GM21367 (cell line): Measurements from ENCODE around the gene AKAP13.
"Not testable (repeated sequence)": the region's sequence is repeated elsewhere in the genome, so short reads cannot be mapped to it uniquely, and the experiment has no call there.

Experiments used
- ATAC-seq: cut with Tn5 transposase; IDR thresholded peaks from one replicate; pipeline ENCODE4 v1.9.1; 2021; ENCODE audit not compliant: unreplicated experiment

Gene AKAP13

DNA sequence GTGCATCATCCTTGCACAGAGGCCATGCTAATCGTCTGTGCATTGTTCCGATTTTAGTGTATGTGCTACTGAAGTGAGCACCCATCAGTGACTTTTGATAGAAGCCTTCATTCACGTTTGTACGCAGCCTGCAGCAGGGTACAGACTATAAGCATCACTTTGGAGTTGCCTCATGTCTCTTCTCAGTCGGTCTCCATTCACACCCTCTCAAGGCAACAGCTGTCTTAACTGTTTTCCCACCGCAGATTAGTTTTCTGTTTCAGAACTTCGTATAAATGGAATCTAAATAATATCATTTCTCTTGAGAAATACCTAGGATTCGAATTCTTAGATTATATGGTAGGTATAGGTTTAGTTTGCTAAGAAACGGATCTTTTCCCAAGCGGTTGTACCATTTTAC, 271.1 kb downstream of the AKAP13 start:
- ATAC-seq, result no peak

DNA sequence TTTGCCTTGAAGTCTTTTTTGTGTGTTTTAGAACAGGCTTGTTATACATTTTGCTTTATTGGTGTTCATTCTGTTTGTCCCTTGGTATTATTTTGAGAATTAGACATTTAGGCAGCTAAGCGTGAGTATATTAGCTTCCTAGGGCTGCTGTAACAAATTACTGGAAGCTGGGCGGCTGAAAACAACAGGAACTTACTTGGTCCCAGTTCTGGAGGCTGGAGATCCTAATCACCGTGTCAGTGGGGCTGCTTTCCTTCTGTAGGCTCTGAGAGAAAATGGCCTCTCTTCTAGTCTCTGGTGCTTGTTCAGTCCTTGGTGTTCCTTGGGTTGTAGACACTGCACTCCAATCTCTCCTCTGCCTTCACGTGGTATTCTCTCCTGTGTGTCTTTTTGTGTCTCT, 272.1 kb downstream of the AKAP13 start:
- no peak for ATAC-seq

DNA sequence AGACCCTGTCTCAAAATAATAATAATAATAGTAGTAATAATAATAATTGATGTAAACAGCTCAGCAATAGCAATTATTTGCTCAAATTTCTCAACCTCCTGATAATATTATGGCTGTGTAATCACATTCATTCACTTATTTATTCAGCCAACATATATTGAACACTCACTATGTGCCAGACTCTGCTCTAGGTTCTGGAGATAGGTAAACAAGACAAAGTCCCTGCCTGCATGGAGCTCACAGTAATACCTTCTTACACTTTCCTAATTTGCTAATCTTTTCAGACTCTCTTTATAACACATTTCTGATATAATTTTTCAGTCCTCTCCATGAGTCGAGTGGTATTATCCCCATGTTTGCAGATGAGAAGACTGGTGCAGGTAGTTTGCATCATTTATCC, 276.7 kb downstream of the AKAP13 start:
- ATAC-seq, result no peak

- no peak for ATAC-seq
Measured at GRCh38 chr15:85658816-85659215, 278.4 kb downstream of the AKAP13 start.

DNA sequence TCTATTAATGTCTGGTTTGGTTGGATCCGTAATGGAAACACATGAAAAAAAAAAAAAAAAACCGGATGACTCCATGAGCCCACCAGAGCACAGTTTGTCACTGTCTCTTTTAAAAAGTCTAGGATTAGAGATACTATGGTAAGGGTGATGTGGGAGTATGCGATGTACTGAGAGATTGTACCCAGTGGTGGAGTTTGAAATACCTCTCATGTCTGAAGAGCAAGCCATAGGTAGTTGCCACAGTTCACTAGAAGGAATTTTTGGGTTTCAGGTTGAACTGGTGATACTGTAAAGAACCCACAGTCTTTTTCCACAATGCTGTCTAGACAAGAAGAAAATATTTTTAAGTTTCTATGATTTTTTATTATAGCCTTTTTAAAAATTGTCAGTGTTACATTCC, 281.5 kb downstream of the AKAP13 start:
- no peak for ATAC-seq

GRCh38 chr15:85665677-85666076, 285.3 kb downstream of the AKAP13 start:
- not testable (repeated sequence) for ATAC-seq

DNA sequence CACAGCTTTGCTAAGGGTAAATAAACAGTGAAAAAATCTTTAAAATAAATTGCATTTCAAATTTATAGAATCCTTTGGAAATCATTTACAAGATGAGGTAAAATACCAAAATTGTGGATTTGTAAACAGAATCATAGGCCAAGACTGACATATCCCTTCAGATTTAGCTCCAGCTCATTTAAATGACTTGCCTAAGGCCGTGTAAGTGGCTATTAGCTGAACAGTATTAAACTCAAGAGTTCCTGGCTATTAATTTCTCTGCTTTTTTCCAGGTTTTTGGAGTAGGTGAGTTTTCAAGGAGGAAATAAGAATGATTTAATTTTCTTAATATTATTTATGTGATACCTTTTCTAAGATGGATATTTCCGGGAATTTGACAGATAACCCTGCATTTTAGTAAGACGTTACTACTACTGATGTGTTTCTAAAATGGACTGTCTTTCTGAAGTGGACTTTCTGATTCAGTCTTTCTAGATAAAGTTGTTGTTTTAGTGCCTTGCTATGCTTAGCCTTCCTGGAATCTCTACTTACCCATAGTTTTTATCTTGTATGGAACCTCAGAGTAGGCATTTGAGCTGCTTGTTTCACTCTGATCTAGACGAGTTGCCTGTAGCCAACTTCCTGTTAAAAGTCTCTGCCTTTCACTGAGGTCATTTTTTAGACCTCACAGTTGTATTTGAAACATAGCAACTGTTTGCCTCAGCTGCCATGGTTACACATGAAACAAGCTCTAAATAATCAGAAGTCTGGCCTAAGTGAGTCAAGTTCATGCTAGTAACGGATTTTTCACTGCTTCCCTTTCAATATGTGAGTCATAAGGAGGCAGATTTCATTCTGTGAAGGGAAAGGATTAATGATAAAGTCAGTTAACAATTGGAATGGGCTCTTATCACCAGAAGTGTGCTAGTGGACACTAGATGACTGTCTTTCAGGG, 287.4 kb downstream of the AKAP13 start:
- ATAC-seq, result peak; percentile 92

GRCh38 chr15:85671156-85671555, 290.8 kb downstream of the AKAP13 start:
- no peak for ATAC-seq

DNA sequence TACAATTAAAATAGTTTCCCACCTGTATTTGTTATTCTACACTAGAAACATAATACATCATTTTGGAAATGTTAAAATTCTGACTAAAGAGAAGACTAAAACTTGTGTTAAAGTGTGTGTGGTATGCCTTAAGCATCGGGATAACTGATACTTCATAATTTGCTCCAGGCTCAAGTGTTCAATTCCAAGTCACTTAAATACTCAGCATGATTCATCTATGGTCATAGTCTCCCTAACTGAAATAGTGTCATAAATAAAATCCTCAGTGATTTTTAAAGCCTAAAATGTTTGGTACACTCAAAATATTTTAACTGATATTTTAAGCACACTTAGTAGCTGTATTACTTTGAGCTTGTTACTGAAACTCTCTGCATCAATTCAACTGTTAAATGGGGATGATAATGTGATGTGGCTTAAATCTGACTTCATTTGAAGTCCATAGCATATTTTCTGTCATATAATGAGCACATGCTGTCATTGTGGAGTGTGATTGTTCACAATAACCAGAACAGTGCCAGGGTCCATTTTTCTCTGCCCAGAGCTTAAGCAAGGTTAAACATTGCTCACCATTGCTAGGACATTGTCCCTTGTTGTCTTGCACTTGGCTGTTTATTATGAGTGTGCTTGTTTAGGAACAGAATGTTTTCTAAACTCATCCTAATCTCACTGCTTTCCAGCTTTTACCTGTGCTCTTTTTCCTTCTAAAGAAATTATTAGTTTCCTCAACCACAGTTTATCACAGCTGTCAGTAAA, 292.1 kb downstream of the AKAP13 start:
- no peak for ATAC-seq

DNA sequence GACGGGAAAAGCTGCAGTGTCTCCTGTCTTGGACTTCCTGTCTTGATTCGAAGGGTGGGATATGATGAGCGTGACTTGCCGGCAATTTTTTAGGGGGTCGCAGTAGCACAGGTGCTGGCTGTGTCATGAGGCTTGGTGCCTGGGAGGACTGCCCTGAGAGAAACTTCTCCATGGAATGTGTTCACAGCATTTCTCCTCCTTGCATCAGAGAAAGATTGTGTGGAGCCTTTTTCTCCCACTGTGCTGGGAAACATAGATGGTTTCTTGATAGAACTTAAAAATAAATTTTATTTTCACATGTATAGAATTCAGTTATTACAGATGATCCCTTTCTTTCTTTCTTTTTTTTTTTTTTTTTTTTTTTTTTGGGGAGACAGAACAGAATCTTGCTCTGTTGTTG, 292.9 kb downstream of the AKAP13 start:
- ATAC-seq, result no peak

- no peak for ATAC-seq
Measured at GRCh38 chr15:85676342-85677098, 296.1 kb downstream of the AKAP13 start.

DNA sequence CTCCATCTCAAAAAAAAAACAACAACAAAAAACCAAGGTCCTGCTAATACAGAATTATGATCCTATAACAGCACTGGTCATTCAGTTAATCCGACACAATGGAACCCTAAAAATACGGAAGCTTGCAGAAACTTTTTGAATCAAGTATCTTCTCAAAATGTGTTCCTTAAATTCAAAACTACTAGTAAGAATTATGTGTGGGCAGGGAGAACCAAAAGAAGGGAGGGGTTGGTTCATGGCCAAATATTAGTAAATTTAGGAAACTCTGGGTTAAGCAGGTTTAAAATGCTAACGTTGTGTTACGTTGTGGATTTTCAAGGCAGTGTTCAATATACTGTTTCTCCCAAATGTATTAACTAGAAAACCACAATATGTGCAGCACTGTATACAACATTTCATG, 298.8 kb downstream of the AKAP13 start:
- no peak for ATAC-seq

DNA sequence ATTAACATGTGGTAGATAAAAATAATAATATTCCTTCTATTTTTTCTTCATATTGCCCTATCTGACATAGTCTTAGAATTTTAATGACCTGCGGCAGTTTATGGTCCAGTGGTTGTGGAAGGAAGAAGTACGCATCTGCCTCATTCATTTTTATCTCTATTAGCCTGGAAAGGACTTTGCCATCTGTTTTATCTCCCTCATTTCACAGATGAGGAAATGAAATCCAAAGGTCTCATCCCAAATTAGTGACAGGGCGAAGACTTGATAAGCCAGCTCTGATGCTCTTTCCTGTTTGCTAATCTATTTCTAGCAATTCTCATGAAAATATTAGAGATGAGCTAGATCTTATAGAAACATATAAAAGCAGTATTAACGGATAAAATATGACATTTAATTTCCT, 301.0 kb downstream of the AKAP13 start:
- no peak for ATAC-seq

GRCh38 chr15:85684174-85684710, 303.8 kb downstream of the AKAP13 start:
- ATAC-seq, result no peak

DNA sequence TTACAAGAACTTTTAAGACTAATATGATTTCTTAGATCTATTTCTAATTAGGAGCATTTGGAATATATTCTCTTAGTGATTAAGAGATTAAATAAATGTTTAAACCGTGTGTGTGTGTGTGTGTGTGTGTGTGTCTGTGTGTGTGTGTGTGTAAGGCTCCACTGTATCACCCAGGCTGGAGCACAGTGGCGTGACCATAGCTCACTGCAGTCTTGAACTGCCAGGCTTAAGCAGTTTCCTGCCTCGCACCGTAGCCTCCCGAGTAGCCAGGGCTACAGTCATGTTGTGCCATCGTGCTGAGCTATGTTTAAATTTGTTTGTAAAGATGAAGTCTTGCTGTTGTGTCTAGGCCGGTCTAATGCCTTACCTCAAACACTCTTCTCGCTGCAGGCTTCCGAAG, 305.0 kb downstream of the AKAP13 start:
- no peak for ATAC-seq

GRCh38 chr15:85687329-85687728, 306.9 kb downstream of the AKAP13 start:
- no peak for ATAC-seq

GRCh38 chr15:85688711-85689110, 308.3 kb downstream of the AKAP13 start:
- no peak for ATAC-seq

DNA sequence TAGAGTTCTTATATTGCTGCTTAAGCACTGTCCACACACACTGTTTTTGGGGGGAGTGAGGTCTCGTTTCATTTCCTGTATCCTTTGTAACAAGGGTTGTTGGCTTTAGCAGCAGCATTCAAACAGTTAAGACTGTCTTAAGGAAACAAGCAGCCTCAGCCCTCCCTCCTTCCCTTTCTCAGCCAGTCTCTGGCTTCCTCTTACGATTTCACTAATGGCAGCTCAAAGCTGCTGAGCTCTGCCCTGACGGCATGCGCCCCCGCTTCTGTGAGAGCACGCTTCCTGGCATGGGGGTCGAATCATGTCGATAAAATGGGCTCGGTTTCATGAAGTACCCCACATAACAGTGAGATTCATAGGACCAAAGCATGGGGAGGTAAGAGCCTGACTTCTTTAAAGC, 309.3 kb downstream of the AKAP13 start:
- ATAC-seq, result peak; percentile 32

GRCh38 chr15:85690561-85691231, 310.3 kb downstream of the AKAP13 start:
- ATAC-seq, result peak; percentile 38

DNA sequence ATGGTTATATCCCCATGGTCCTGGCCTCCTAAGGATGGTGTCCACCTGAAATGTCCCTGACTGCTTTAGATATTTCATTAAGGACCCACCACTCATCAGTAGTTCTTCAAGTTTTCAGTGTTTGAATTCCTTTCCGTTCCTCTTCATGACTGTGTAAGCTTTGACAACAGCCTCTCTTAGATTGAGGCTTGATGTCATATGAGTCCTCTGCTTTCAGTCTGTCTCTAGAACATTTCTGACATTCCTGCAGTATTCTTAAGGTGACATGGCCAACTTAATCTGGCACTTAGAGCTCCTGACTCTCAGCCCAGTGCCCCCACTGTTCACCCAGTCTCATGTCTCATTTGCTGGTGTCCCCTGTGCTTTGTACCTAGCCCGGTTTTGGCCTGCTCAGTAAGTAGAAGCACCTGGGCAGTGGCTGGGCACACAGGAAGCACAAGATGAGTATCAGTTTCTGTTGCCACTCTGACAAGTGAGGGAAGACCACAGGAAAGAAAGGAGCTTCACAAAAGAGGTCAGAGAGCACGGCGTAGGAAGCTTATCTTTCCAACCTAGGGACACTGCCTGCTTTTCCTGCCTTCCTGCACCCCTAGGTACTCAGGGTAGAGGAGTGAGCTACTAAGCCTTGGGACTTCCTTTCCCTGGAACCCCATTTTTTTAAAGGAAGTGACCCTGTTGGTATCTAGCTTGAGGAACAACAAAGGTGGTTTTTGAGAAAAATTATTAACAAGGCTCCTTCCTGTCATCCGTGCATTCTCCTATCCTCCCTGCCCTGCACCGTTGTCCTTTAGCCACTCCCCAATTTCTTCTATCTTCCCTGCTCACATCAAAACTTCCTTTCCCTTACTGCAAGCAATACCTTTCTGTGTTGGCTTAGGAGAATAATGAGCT, 311.2 kb downstream of the AKAP13 start:
- ATAC-seq, result peak; percentile 34
